Osteocyte (in vitro differentiated cells): ENCODE measurements around the gene BIK. TPM values are rescaled to one million over a fixed set of nuclear protein-coding genes. Genes with fewer than 3 reads are reported as not detected.
A peak's percentile ranks its signal among the peaks of the same experiment; 100 is the strongest.

Experiments used
- DNase-seq: peaks from one replicate; pipeline ENCODE4 v3.0.0; 2021; ENCODE audit warnings: mixed read lengths; ENCODE audit not compliant: unreplicated experiment; ENCODE audit errors: extremely low spot score
- H3K27ac Mint-ChIP-seq: one replicate; pipeline ENCODE4 v1.8.0; 2021; ENCODE audit warnings: mild to moderate bottlenecking, mixed read lengths; ENCODE audit not compliant: unreplicated experiment
- H3K27me3 Mint-ChIP-seq: one replicate; pipeline ENCODE4 v1.8.0; 2021; ENCODE audit warnings: mixed read lengths; ENCODE audit not compliant: unreplicated experiment
- H3K36me3 Mint-ChIP-seq: one replicate; pipeline ENCODE4 v1.8.0; 2021; ENCODE audit warnings: mixed read lengths; ENCODE audit not compliant: unreplicated experiment
- H3K4me1 Mint-ChIP-seq: one replicate; pipeline ENCODE4 v1.8.0; 2021; ENCODE audit warnings: mixed read lengths; ENCODE audit not compliant: unreplicated experiment
- H3K4me3 Mint-ChIP-seq: one replicate; pipeline ENCODE4 v1.8.0; 2021; ENCODE audit warnings: mild to moderate bottlenecking, moderate library complexity, mixed read lengths; ENCODE audit not compliant: unreplicated experiment
- H3K9me3 Mint-ChIP-seq: one replicate; pipeline ENCODE4 v1.8.0; 2021; ENCODE audit warnings: mixed read lengths; ENCODE audit not compliant: unreplicated experiment
- total RNA-seq: library from RNA; stranded (reverse); gene quantifications from 2 replicates; pipeline ENCODE4 v1.2.1, GENCODE V29; 2021
- TF ChIP-seq, protein P1 (sequence below): fragments of 200-600 bp; sonication (generic); IDR thresholded peaks from 2 replicates; pipeline ENCODE4 v1.5.0; 2021; ENCODE audit warnings: antibody characterized with exemption, mild to moderate bottlenecking, moderate library complexity

The BIK gene
- total RNA-seq, 1 donor from 2014 or later = not detected

DNA sequence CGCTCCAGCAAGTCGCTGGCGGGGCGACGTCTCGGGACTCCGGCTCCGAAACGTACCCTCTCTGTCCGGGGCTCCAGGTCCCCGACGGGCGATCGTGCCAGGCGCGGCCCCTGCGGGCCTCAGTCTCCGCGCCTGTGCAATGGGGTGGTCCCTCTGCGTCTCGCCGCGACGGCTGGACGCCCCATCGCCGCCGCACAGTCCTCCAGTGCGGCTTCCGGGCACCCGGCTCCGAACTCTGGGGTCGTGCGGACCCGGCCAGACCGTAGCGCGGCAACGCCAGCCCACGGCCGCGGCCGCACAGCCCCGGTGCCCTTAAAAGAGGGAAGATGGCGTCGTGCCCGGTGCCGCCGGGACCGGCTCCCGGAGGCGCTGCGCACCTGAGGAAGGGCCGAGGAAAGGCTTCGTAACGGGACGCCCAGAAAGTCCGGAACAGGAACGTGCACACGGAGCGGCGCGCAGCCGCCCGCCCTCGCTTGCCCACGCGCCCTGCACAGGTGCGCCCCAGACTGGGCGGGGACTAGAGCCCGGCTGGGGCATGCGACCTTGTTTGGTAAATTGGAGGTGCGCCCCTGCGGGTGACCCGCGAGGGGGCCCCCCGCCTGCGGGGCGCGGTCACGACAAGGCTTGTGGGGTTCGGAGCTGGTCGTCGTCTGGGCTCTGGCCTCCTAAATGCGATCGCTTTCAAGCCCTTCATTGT lies 525 bp downstream of the BIK start:
- peak overlapping the region; percentile 52 for H3K4me3 Mint-ChIP-seq
- no peak for DNase-seq
- no peak overlapping the region for H3K27ac Mint-ChIP-seq
- peaks cover 4% of the 10 kb centered on the region for H3K4me1 Mint-ChIP-seq
- no peaks in the 10 kb centered on the region for H3K36me3 Mint-ChIP-seq
- H3K27me3 Mint-ChIP-seq = peaks cover 39% of the 10 kb centered on the region
- TF ChIP-seq, protein P1, sequence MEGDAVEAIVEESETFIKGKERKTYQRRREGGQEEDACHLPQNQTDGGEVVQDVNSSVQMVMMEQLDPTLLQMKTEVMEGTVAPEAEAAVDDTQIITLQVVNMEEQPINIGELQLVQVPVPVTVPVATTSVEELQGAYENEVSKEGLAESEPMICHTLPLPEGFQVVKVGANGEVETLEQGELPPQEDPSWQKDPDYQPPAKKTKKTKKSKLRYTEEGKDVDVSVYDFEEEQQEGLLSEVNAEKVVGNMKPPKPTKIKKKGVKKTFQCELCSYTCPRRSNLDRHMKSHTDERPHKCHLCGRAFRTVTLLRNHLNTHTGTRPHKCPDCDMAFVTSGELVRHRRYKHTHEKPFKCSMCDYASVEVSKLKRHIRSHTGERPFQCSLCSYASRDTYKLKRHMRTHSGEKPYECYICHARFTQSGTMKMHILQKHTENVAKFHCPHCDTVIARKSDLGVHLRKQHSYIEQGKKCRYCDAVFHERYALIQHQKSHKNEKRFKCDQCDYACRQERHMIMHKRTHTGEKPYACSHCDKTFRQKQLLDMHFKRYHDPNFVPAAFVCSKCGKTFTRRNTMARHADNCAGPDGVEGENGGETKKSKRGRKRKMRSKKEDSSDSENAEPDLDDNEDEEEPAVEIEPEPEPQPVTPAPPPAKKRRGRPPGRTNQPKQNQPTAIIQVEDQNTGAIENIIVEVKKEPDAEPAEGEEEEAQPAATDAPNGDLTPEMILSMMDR = no peak
- H3K9me3 Mint-ChIP-seq = no peaks in the 10 kb centered on the region

DNA sequence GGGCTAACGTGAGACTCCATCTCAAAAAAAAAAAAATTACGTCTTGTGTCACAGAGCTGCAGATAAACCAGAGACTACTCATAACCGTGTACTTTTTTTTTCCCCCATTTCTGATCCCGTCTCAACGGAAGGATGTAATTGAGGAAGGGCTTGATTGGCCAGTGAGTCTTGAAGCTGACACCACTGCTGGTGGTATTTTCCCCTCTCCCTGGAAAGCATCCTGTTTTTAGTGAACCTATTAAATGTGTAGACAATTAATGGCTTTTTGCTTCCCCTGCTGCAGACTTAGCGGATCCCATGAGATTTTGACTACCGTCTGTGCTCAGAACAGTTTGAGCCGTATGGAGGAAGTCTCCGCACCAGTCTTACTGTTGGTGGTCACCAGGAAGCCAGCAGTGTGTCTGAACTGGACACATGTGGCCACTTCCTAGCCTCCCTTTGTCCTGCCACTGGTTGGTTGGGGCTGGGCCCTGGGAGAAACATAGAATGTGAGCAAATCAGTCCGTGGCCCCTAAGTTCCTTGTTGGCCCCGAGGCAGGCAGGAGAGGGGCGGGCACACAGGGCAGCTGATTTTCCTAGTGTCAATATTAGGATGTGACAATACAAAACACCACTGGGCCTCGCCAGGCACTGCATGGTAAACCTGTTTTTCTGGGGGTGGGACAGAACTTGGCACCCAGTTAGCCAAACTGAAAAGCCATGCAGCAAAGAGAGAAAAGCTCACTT lies 3.1 kb downstream of the BIK start:
- Mint-ChIP-seq H3K4me3 (no peak overlapping the region), H3K27me3 (peaks cover 35% of the 10 kb centered on the region), H3K4me1 (peaks cover 12% of the 10 kb centered on the region), H3K9me3 (no peaks in the 10 kb centered on the region), H3K36me3 (no peaks in the 10 kb centered on the region), H3K27ac (no peak overlapping the region)
- TF ChIP-seq, protein P1 = no peak
- no peak for DNase-seq

DNA sequence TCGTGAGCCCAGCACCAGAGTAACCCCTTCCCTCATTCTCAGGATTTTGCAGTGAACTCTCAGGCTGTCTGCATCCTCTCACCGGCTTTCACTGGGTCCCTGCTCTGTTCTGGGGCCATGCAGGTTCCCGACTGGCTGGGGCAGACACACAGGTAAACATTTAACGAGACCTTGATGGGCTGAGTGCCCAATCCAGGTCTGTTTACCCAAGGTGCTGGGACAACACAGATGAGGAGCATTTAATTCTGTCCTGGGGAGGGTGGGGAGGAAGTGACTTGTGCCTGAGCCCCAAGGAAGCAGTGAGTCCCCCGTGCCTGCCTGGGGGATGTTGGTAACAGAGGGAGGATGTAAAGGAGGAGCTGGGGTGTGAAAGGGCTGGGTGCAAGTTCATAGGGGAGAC lies 4.4 kb downstream of the BIK start:
- DNase-seq = no peak
- H3K36me3 Mint-ChIP-seq = no peaks in the 10 kb centered on the region
- TF ChIP-seq, protein P1 = no peak
- H3K4me1 Mint-ChIP-seq = peaks cover 18% of the 10 kb centered on the region
- H3K27ac Mint-ChIP-seq = no peak overlapping the region
- no peaks in the 10 kb centered on the region for H3K9me3 Mint-ChIP-seq
- H3K4me3 Mint-ChIP-seq = no peak overlapping the region
- peaks cover 32% of the 10 kb centered on the region for H3K27me3 Mint-ChIP-seq

DNA sequence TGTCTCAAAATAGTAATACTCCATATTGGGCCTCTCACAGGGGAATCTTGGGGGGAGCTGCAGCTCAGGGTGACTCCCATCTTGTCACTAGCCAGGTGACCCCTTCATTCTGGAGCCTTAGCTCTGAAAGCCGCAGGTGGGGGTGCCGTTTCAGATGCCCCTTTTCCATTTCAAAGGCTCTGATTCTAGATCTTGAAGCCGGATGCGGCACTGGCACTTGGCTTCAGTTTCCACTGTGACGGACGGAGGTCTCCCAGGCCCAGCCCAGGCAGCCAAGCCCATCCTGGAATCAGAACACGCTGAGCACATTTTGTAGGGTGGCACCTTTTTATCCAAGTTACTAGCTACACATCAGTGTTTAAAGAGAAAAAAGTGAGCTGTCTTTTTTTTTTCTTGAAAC lies 6.4 kb downstream of the BIK start:
- DNase-seq = no peak
- H3K27me3 Mint-ChIP-seq = peaks cover 23% of the 10 kb centered on the region
- H3K27ac Mint-ChIP-seq = no peak overlapping the region
- no peak overlapping the region for H3K4me3 Mint-ChIP-seq
- TF ChIP-seq, protein P1 = no peak
- H3K9me3 Mint-ChIP-seq = no peaks in the 10 kb centered on the region
- peaks cover 14% of the 10 kb centered on the region for H3K4me1 Mint-ChIP-seq
- H3K36me3 Mint-ChIP-seq = no peaks in the 10 kb centered on the region
